ENCODE data around the gene OXCT1. TPM values are rescaled to one million over a fixed set of nuclear protein-coding genes. Genes with fewer than 3 reads are reported as not detected.

OXCT1 gene
- total and polyA plus RNA-seq, 2 of the 13 experiments (the other 11 are each of a cell fraction or from before 2014, with no cell fraction given) = 0.92 to 4.7 TPM

DNA sequence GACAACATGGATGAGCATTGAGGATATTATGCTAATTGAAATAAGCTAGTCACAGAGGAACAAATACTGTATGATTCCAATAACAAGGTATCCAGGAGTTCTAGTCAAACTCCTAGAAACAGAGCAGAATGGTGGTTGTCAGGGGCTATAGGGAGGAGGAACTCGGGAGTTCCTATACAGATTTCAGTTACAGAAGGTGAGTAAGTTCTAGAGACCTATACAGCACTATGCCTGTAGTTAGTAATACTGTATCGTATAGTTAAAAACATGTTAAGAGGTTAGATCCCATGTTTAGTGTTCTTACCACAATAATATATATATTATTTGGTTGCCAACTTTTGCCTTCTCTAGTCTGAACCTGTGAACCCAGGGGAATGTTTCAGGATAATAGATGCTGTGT lies 7.9 kb upstream of the OXCT1 start (continued):
- TF ChIP-seq HBP1 (CRISPR knock-in tag; IDR thresholded peaks at IDR 0.05; ENCODE audit: low read depth) (no peak), RAD51 (IDR thresholded peaks at IDR 0.05; ENCODE audit: borderline replicate concordance) (no peak), ZSCAN9 (CRISPR knock-in tag; IDR thresholded peaks at IDR 0.05; ENCODE audit: borderline replicate concordance) (no peak), SMC3 (IDR thresholded peaks at IDR 0.05; ENCODE audit: low read length) (no peak), SIX1 (CRISPR knock-in tag; IDR thresholded peaks at IDR 0.05; ENCODE audit: borderline replicate concordance) (no peak), ZNF235 (CRISPR knock-in tag; IDR thresholded peaks at IDR 0.05; ENCODE audit: borderline replicate concordance) (no peak)

GRCh38 chr5:41877408-41877807 lies 7.2 kb upstream of the OXCT1 start:
- ChIA-PET CTCF (ENCODE audit: low intra/inter-chr PET ratio, low total read pairs) (no interaction called here), POLR2A (no interaction called here)
- H3K27me3 ChIP-seq (ENCODE audit: control insufficient read depth in 1 of 2, insufficient read depth in 2 of 2, low read length in 2 of 2) = no peaks in the 10 kb centered on the region
- H3K27ac ChIP-seq (ENCODE audit: extremely low read length, insufficient read depth, low read length) = no peak overlapping the region
- peaks cover 20% of the 10 kb centered on the region for H3K4me1 ChIP-seq (ENCODE audit: insufficient read depth, low read length)
- no peak overlapping the region for H3K4me2 ChIP-seq (ENCODE audit: low read depth, low read length)
- no peak overlapping the region for H3K4me3 ChIP-seq (replicated peaks in 1 of 3; ENCODE audit: insufficient read depth in 1 of 3, low read depth in 2 of 3, low read length in 3 of 3)
- FAIRE-seq (no peak), ATAC-seq (no peak), DNase-seq (ENCODE audit: low spot score) (no peak)
- no peak overlapping the region for H3K9ac ChIP-seq (ENCODE audit: insufficient read depth, low read depth, low read length)
- in situ Hi-C loops (cut with HindIII; ENCODE audit: extremely low pct_ligation_motif_present, low pct_unique_long_range_greater_than_20kb) = no loop called here
- no peaks in the 10 kb centered on the region for H3K9me3 ChIP-seq (ENCODE audit: low read length)
- H3K36me3 ChIP-seq (replicated peaks in 1 of 2; ENCODE audit: control insufficient read depth in 1 of 2, insufficient read depth in 2 of 2, low read length in 2 of 2) = no peaks in the 10 kb centered on the region
- no TSS peak for BruUV-seq (replicated peaks)
- no peaks in the 10 kb centered on the region for H3K79me2 ChIP-seq (ENCODE audit: insufficient read depth, low read length)
- TF ChIP-seq HNF1B (CRISPR knock-in tag; IDR thresholded peaks at IDR 0.05) (no peak), ZNF816 (CRISPR knock-in tag; IDR thresholded peaks at IDR 0.05; ENCODE audit: borderline replicate concordance) (no peak), SMARCC2 (IDR thresholded peaks at IDR 0.05) (no peak), NR2C2 (CRISPR knock-in tag; IDR thresholded peaks at IDR 0.05; ENCODE audit: borderline replicate concordance) (no peak), BHLHE40 (IDR thresholded peaks at IDR 0.05; ENCODE audit: low read length) (no peak), HMG20B (CRISPR knock-in tag; conservative IDR thresholded peaks at IDR 0.05) (no peak), DMAP1 (CRISPR knock-in tag; IDR thresholded peaks at IDR 0.05) (no peak), PATZ1 (CRISPR knock-in tag; IDR thresholded peaks at IDR 0.05) (no peak), ZNF713 (CRISPR knock-in tag; IDR thresholded peaks at IDR 0.05) (no peak), ZNF572 (CRISPR knock-in tag; IDR thresholded peaks at IDR 0.05) (no peak), PAWR (CRISPR knock-in tag; IDR thresholded peaks at IDR 0.05; ENCODE audit: borderline replicate concordance) (no peak), RFXAP (CRISPR knock-in tag; IDR thresholded peaks at IDR 0.05; ENCODE audit: borderline replicate concordance) (no peak), ZNF441 (CRISPR knock-in tag; IDR thresholded peaks at IDR 0.05; ENCODE audit: borderline replicate concordance) (no peak), FLYWCH1 (CRISPR knock-in tag; IDR thresholded peaks at IDR 0.05) (no peak)
- WGBS (ENCODE audit: low lambda C conversion rate) = 93% methylated on average over 1 of the region's 1 CpG
- no peak overlapping the region for H2AFZ ChIP-seq (ENCODE audit: low read length)
- no peaks in the 10 kb centered on the region for H4K20me1 ChIP-seq (ENCODE audit: insufficient read depth, low read length)
- intact Hi-C loops (cut with micrococcal nuclease; ENCODE audit: unreplicated experiment) = no loop called here
